D341Med (cell line): Measurements from ENCODE around the gene TBX3.
"Not testable (repeated sequence)": the region's sequence is repeated elsewhere in the genome, so short reads cannot be mapped to it uniquely, and the experiment has no call there.

Experiments used
- DNase-seq: peaks from one replicate; pipeline ENCODE4 v3.0.0; 2012; ENCODE audit warnings: low spot score

TBX3 gene

GRCh38 chr12:114684098-114684869, at the start of gene TBX3:
Gene TBX3 (minus strand): TSS chr12:114684175. CDS start chr12:114683200, 975 bp downstream.
- DNase-seq = peak; percentile 83

DNA sequence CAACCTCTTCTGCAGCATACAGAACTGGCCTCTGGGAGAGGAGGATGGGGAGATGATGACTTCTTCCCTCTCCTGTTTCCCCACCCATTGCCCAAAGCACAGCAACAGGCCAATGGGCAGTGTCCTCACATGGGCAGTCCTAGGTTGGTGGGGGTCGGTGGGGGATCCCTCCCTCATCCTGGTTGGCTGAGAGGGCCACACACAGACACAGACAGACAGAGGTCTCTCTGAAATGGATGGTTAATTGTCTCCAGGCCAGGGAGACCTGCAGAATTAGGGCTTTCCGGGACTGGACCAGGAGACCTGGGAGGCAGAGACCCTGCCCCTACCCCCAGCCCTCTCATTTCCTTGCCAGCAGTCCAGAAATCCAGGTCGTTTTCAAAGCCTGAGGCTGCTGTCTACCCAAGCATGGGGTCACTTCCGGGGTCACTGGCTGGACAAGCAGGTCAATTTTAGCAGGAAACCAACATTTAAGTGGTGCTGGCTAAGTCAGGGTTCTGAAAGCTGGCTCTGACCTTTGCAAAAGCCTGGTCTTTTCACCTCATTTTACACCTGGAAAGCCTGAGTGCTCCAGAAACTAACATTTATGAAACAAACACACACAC, 48.6 kb upstream of the TBX3 start:
- DNase-seq = no peak

- DNase-seq = no peak
Observed at GRCh38 chr12:114729731-114730130, 45.8 kb upstream of the TBX3 start.

DNA sequence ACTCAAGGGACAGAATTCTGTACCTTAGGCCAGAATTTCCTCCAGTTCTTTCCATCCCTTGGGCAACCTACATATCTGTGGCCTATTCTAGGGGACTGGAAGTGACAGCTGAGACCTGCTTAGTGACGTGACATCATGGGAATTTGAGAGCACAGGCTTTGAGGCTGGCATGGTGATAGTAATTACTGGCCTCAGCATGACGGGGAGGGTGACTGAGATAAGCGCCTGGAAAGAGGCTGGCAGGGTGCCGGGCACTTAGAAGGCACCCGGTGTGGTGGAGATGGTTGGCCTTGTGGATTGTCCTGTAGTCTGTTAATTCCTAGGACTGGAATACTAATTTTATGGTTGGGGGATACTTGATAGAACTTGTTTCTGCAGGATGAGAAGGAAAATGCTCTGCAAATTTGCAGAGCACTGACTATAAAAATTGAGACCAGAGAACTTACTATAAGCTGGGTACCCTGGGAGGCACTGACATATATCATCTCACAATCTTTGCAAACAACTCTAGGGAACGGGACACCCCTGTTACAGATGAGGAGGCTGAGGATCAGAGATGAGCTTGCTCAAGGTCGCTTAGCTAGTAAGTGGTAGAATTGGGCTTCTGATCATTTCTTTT, 42.2 kb upstream of the TBX3 start:
- DNase-seq = no peak

DNA sequence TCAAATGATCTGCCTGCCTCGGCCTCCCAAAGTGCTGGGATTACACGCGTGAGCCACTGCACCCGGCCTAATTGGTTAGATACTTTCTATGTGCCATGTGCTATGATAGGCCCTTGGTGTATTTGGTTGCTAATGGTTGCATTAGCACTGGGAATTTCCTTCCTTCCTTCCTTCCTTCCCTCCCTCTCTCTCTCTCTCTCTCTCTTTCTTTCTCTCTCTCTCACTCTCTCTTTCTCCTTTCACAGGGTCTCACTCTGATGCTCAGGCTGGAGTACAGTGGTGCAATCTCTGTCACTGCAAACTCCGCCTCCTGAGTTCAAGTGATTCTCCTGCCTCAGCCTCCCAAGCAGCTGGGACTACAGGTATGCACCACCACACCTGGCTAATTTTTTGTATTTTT, 38.2 kb upstream of the TBX3 start:
- not testable (repeated sequence) for DNase-seq

GRCh38 chr12:114721266-114721665, 37.3 kb upstream of the TBX3 start:
- no peak for DNase-seq

DNA sequence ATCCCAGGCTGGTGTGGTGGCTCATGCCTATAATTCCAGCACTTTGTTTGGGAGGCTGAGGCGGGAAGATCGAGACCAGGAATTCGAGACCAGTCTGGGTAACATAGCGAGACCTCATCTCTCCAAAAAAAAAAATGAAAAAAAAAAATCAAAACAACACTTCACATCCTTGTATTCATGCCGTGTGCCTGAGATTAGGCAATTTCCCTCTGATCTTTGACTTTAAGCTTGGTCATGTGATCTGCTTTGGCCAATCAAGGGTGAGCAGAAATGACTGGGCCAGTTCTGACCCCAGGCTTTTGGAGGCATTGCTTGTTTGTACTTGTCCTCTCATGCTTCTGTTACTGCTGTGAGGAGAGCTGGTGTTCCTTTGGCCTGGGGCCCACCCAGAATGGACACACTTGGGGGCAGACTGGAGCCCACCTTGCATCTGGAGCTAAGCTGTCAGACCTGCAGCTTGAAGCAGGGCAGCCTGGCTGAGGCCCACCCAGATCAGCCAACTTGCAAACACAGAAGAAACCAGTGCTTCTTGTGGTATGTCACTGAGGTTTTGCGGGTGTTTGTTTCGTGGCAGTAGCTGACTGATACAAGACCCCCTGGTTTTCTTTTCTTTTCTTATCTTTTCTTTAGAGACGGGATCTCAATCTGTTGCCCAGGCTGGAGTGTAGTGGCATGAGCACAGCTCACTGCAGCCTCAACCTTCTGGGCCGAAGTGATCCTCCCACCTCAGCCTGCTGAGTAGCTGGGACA, 29.7 kb upstream of the TBX3 start:
- no peak for DNase-seq

DNA sequence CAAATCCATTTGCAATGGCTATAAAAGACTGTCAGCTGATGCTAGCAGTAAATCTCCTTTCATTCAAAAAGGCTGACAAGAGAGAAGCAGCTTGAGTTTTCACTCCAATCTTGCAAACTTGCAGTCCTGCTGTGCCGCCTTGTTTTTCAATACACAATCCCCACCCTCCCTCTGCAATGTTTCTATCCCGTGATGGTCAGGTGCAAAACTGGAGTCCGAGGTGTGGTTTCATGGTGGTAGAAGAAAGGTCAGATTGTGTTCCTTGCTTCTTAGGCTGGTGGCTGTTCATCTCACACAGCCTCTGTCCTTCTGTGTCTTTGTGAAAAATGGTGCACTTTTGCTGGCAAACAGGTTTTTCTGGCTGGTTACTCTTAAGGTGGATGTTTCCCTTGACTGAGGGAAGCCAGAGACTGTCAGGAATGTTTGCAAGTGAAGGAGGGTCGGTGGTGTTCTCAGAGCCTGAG, 27.7 kb upstream of the TBX3 start:
- DNase-seq = no peak

DNA sequence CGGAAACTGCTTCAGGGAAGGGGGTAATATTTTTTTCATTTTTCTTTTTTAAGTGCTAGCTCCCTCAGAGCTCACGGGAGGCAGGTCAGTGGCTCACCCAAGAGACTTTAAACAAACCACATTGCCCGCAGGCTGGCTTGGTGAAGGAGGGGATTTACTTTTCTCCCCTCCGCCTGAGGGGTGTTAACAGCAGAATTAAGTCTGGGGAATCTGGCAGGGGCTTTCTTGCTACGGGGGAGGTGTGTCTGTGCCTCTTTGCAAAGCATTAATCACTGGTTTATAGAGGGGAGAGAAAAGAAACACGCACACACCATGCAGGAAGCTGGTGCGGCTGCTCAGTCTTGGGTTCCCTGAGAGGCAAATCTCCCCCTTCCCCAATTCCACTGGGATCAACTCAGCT, 26.2 kb upstream of the TBX3 start:
- no peak for DNase-seq

GRCh38 chr12:114709112-114709511, 25.1 kb upstream of the TBX3 start:
- no peak for DNase-seq

DNA sequence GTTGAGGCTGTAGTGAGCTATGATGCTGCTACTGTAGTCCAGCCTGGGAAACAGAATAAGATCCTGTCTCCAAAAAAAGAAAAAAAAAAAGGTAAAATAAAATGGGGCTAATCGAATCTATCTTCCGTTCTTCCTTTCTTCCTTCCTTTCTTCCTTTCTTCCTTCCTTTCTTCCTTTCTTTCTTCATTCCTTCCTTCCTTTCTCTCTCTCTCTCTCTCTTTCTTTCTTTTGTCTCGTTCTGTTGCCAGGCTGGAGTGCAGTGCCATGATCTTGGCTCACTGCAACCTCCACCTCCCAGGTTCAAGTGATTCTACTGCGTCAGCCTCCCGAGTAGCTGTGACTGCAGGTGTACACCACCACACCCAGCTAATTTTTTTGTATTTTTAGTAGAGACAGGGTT, 24.6 kb upstream of the TBX3 start:
- not testable (repeated sequence) for DNase-seq

DNA sequence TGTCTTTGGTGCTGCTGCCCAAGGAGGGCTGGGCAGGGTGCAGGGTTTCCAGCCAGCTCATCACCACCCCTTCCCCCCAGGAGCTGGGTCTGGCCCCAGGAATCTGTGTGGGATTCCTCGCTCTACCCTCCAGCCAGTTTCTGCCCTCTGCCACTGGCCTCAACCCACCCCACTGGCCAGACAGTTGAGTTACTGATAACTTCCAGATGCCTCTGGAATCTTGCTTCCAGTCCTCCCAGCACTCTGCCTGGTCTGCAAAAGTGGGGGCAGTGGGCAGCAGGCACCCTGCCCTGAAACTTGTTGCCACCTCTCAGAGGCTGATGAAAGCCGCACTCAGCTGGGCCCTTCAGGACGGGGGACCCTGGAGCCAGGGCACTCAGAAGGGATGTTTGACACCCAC, 20.1 kb upstream of the TBX3 start:
- no peak for DNase-seq

DNA sequence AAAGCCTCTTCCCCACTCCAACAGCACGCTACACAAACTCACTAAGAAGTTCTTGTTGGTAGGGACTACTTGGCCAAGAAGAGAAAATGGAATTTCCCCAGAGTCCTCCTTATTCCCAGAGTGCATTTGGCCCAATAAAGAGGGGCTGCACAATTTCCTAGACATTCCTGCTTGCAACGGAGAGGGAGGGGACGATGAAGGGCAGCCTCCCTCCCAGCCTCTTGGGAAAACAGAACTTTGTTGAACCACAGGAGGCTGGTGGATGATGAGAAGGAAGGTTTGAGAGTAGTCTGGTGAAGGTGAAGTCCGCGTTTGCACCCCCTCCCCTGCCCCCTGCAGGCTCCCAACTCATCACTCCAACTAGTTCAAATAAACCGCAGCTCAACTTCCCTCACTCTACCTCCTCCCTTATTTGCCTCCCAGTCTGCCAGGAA, 19.1 kb upstream of the TBX3 start:
- DNase-seq = no peak

DNA sequence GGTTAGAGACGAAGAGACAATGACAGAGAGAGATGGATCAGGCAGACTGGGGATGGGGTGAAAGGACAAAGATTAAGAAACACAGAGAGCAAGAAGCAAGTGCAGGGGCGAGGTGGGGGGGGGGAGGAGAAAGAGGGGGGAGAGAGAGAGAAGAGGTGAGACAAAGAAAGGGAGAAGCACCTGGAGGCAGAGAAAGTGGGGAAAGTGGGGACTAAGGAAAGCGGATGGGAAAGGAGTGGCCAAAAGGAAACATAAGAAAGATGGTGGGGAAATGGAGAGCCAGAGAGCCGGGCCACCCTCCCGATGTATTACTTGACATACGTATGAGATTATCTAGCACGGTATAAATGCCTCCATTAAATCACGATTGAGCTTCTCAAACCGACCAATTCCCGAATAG, 18.5 kb upstream of the TBX3 start:
- DNase-seq = no peak

GRCh38 chr12:114701553-114701952, 17.6 kb upstream of the TBX3 start:
- no peak for DNase-seq

DNA sequence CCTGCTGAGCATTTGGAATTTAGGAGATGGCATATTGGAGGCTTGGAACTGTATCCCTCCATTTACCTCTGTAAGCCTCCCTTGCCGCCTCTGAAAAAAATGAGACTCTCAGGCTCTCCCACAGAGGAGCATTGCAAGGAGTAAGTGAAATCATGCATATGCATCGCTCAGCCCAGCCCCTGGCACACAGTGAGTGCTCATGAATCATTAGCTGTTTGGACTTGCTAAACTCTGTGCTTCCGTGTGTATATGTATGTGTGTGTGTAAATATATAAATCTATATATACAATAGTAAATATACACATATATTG, 17.1 kb upstream of the TBX3 start:
- no peak for DNase-seq

GRCh38 chr12:114700392-114701103, 16.6 kb upstream of the TBX3 start:
- no peak for DNase-seq

DNA sequence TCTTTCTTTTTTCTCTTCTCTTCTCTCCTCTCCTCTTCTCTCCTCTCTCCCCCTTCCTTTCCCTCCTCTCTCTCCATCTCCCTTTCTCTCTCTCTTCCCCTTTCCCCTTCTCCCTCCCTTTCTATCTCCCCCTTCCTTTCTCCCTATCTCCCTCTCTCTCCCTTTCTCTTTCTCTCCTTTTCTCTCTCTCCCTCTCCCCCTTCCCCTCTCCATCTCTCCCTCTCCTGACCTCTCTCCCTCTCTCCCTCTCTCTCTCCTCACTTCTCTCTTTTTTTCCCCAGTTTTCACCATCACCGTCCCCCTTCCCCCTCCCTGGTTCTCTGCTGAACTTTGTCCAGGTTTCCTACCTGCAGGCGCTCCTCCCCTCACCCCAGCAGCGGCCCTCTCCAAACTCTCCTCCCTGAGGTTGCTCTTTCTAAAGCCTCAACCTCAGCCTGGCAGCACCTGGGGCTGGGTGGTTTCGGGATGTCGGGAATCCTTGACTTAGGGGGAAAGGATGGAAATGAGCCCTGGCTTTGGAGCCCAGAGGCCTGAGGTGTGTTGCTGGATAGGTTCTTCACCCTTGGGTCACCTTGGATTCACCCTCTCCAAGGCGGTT, 14.7 kb upstream of the TBX3 start:
- no peak for DNase-seq

DNA sequence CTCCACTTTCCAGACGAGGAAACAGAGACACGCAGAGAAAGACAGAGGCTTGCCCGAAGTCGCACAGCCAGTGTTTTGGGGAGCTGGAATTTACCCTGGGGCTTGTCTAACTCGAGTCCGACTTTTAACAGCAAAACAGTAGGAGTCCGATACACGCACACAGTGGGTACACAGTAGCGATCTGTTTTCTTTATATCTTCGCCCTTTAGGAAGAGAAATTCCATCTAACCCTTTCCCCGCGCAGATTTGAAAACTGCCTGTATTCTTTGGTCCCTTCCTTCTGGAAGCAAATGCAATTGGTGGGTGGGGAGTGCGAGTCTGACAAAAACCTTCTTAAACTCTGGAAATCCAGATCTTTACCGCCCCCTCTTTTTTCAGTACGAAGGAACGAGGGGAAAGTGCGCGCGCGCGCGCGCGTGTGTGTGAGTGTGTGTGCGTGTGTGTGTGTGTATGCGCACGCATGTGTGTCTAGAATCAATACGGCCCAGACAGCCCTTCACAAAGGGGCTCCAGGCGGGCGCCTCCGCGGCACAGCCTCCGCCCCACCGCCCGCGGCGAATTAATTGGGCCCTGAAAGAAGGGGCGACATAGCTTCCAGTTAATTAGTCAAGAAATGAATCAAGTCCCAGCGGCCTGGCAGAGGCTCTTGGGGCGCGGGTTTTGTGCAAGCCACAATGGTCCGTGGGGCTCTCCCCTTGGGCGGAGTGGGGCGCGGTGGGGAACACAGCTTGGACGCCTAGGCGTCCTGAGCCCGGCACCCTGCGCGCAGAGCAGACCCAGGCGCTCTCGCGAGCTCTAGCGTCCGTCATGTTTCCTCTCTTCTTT, 14.0 kb upstream of the TBX3 start:
- no peak for DNase-seq

DNA sequence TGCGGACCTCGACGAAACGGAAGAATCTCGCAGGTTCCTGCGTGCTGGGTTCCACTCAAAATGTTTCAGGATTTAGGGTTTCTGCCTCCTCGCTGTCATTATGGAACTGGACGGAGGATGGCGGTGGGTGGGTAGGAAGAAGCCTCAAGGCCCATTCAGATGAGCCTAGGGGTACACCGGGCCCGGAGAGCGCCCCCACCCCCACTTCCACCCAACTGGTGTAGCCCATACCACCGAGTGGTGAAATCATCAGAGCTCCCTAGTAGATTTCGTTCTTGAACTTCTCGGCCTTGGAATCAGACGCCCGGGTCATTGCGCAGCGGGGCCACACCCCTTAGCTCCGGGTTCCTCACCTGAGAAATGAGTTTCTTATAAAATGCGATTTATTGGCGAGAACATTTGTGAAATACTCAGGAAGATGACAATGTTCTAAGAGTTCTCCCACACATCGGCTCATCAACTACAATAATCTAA, 13.3 kb upstream of the TBX3 start:
- DNase-seq = no peak
